Measurements from ENCODE around the gene CAMK2A. TPM values are rescaled to one million over a fixed set of nuclear protein-coding genes. Genes with fewer than 3 reads are reported as not detected.

Gene CAMK2A
- total RNA-seq, result 1 to 10 TPM in 2 of 4 donors, under 1 TPM in 2; 0.49 to 2.1 (median 1.2) TPM
- under 1 TPM in 2 of 3 donors, not detected in 1; 0.44 to 0.60 TPM for polyA plus RNA-seq

DNA sequence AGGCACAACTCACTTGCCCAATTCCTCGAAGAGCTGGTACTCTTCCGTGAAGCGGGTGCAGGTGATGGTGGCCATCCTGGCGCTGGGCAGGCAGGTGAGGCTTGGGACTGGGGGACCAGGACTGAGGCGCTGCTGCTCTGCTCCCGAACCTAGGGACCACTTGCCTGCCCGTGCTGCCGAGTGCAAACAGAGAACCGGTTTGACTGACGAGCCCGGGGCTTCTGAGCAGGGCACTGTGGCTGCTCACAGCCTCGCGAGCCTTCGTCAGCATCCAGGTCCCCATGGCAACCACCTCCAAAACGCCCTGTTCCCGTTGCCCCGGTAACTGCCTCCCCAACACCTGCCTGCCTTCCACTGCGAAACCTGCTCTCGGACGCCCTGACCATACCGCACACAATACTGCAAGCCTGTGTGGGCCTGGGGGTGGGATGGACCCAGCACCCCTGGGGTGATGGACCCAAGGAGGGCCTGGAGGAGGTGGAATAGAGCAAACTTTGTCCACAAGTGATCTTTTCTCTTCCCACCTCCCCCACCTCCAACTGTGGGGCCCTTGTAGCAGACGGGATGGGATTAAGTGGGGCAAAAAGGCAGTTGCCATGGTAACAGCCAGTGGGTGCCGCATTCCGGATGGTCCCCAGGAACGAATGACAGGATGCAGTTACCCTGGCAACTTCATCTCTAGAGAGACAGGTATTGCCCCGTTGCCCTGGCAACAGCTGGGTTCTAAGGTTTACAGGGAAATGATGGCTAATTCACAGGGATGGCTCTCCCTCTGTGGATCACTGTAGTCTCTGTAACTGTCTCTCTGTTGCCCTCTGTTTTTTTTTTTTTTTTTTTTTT, at the start of gene CAMK2A:
TSS of gene CAMK2A (minus strand) at position 223 of the 840 bp plus-strand sequence. CDS start at position 75, 148 bp downstream.
- TF ChIP-seq, protein P1, sequence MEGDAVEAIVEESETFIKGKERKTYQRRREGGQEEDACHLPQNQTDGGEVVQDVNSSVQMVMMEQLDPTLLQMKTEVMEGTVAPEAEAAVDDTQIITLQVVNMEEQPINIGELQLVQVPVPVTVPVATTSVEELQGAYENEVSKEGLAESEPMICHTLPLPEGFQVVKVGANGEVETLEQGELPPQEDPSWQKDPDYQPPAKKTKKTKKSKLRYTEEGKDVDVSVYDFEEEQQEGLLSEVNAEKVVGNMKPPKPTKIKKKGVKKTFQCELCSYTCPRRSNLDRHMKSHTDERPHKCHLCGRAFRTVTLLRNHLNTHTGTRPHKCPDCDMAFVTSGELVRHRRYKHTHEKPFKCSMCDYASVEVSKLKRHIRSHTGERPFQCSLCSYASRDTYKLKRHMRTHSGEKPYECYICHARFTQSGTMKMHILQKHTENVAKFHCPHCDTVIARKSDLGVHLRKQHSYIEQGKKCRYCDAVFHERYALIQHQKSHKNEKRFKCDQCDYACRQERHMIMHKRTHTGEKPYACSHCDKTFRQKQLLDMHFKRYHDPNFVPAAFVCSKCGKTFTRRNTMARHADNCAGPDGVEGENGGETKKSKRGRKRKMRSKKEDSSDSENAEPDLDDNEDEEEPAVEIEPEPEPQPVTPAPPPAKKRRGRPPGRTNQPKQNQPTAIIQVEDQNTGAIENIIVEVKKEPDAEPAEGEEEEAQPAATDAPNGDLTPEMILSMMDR (IDR thresholded peaks at IDR 0.05), result no peak
- TF ChIP-seq EP300 (IDR thresholded peaks at IDR 0.05) (no peak), POLR2A (IDR thresholded peaks at IDR 0.05) (no peak), POLR2AphosphoS5 (IDR thresholded peaks at IDR 0.05) (no peak)
- 33 to 44% methylated on average over 26 of the region's 26 CpGs for WGBS, 2 donors
- H3K27me3 ChIP-seq, result no peaks in the 10 kb centered on the region
- no peak for DNase-seq
- H3K27ac ChIP-seq, result no peak within 1 kb of the TSS
- peaks cover 0 to 2% (median 2%) of the 10 kb centered on the region in 4 donors for H3K4me1 ChIP-seq
- H3K36me3 ChIP-seq, result no peaks in the 10 kb centered on the region
- H3K9me3 ChIP-seq, result no peaks in the 10 kb centered on the region
- H3K4me3 ChIP-seq, result no peak within 1 kb of the TSS
- intact Hi-C loops (cut with DNase I), result no loop called here

DNA sequence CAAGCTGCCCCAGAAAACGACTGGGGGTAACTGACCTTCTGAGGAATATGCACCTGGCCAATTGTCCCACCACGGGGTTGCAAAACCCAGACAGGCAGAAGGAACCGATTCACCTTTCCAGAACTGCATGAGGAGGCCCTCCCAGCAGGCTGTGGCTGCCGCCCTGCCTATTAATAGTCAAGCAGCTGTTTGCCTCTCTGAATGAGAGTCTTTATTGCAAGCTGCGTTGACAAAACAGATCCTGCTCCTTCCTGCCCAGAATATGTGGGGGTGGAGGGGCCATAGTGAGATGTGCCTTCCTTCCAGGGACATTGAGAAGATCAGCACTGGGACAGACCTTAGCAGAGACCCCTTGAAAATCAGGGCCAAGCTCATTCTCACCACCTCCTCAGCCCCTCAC, 49.6 kb upstream of the CAMK2A start:
- Histone ChIP-seq H3K9me3 (no peaks in the 10 kb centered on the region), H3K27ac (no peak overlapping the region), H3K27me3 (no peaks in the 10 kb centered on the region), H3K4me3 (no peak overlapping the region), H3K36me3 (no peaks in the 10 kb centered on the region), H3K4me1 (peaks cover 0 to 7% (median 0%) of the 10 kb centered on the region in 4 donors)
- 39% methylated on average over 5 of the region's 5 CpGs for WGBS, 2 donors
- intact Hi-C loops (cut with DNase I), result no loop called here
- DNase-seq, result no peak
- TF ChIP-seq EP300 (IDR thresholded peaks at IDR 0.05), result no peak
- no peak for TF ChIP-seq POLR2AphosphoS5 (IDR thresholded peaks at IDR 0.05)
- TF ChIP-seq, protein P1 (IDR thresholded peaks at IDR 0.05), result no peak
- no peak for TF ChIP-seq POLR2A (IDR thresholded peaks at IDR 0.05)

DNA sequence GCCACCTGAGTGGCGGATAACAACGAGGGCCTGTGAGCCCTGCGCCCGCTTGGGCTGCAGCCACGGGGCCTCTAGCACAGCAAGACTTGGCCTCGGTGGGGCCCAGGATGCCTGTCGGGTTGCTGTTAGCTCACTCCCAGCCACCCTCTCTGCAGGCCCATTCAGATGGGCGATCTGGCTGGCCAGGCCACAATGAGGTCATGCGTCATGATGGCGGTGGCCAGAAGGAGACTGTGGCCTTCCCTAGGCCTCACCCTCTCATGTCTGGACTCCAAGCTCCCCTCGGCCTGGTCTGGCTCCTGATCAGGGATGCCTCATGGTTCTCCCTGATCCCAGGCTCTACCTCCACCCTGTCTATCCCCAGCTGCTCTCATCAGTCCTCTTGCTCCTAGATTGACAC, 49.0 kb upstream of the CAMK2A start:
- Histone ChIP-seq H3K4me3 (no peak overlapping the region), H3K9me3 (no peaks in the 10 kb centered on the region), H3K27ac (no peak overlapping the region), H3K27me3 (no peaks in the 10 kb centered on the region), H3K36me3 (no peaks in the 10 kb centered on the region), H3K4me1 (peaks cover 0 to 7% (median 0%) of the 10 kb centered on the region in 4 donors)
- intact Hi-C loops (cut with DNase I), result no loop called here
- 94% methylated on average over 11 of the region's 11 CpGs for WGBS, 2 donors
- TF ChIP-seq, protein P1 (IDR thresholded peaks at IDR 0.05), result no peak
- no peak for DNase-seq

DNA sequence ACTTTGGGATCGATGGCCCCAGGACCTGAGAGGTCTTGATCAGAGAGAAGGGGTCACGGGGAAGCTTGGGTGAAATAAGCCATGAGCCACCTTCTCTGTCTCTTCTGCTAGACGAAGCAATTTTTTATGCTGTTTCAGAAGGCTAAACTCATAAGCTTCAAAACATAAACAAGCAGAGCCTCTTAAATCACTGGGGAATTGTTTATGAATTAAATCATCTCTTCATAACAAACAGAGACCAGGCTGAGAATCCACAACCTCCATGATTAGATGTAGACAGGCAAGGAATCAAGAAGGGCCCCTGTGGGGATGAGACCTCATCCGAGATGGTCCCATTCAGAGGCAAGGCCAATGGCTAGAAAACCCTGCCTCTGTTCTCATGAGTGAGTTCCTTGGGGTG, 46.2 kb upstream of the CAMK2A start:
- intact Hi-C loops (cut with DNase I), result no loop called here
- H3K36me3 ChIP-seq, result no peaks in the 10 kb centered on the region
- no peak for DNase-seq
- H3K4me3 ChIP-seq, result no peak overlapping the region
- 76 to 80% methylated on average over 4 of the region's 4 CpGs for WGBS, 2 donors
- H3K27ac ChIP-seq, result no peak overlapping the region
- H3K9me3 ChIP-seq, result no peaks in the 10 kb centered on the region
- H3K4me1 ChIP-seq, result peaks cover 0 to 7% (median 0%) of the 10 kb centered on the region in 4 donors
- H3K27me3 ChIP-seq, result no peaks in the 10 kb centered on the region
- no peak for TF ChIP-seq POLR2A (IDR thresholded peaks at IDR 0.05)
- TF ChIP-seq POLR2AphosphoS5 (IDR thresholded peaks at IDR 0.05), result no peak
- TF ChIP-seq EP300 (IDR thresholded peaks at IDR 0.05), result no peak
- TF ChIP-seq, protein P1 (IDR thresholded peaks at IDR 0.05), result no peak

All from sigmoid colon (tissue), 7 donors.